ENCODE measurements around the gene NTRK2.

DNA sequence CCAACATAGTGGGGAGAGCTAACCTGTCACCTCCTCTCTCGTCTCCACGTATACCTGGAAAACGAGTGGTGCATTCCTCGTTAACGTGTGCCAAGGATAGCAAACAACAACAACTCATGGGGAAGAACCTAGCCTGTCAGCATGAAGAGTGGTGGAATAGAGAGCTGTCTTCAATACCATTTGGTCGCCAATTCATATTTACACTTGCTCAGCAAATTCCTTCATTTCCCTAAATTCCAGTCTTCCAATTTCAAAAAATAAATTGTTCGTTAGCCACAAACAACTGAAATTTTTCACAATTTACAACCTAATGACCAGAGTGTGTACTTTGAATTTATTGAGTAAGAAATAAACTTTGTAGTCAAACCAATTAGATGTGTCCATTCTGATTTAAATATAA is 344.8 kb downstream of the NTRK2 start:
- TF ChIP-seq, protein P1, sequence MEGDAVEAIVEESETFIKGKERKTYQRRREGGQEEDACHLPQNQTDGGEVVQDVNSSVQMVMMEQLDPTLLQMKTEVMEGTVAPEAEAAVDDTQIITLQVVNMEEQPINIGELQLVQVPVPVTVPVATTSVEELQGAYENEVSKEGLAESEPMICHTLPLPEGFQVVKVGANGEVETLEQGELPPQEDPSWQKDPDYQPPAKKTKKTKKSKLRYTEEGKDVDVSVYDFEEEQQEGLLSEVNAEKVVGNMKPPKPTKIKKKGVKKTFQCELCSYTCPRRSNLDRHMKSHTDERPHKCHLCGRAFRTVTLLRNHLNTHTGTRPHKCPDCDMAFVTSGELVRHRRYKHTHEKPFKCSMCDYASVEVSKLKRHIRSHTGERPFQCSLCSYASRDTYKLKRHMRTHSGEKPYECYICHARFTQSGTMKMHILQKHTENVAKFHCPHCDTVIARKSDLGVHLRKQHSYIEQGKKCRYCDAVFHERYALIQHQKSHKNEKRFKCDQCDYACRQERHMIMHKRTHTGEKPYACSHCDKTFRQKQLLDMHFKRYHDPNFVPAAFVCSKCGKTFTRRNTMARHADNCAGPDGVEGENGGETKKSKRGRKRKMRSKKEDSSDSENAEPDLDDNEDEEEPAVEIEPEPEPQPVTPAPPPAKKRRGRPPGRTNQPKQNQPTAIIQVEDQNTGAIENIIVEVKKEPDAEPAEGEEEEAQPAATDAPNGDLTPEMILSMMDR (IDR thresholded peaks at IDR 0.05): no peak
- TF ChIP-seq POLR2A (IDR thresholded peaks at IDR 0.05): no peak
